ENCODE measurements around the gene BTNL3. TPM values are rescaled to one million over a fixed set of nuclear protein-coding genes. Genes with fewer than 3 reads are reported as not detected.

BTNL3 gene
- total and polyA plus RNA-seq, 5 donors from 2014 or later: not detected

DNA sequence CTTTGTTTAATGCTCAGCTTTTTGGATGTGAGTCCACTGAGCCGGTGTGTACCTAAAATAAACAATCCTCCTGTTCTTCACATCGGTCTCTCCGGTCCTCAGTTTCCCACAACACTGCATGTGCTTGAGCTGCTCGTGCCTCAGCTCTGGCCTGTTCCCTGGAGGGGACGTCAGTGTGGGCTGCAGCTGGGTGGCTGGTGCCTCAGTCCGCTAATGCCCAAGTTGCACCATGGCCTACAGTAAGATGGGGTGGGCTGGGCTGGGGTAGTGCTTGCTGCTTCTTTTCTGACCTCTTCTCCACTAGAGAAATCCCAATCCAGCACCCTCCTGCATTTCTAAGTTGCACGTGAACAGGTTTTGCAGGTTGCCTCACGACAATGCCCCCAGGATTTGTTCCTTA, 50.8 kb downstream of the BTNL3 start:
- Histone ChIP-seq H3K4me1 (ENCODE audit: control insufficient read depth, insufficient read depth, low read length, poor library complexity, severe bottlenecking) (no peaks in the 10 kb centered on the region), H3K27ac (ENCODE audit: insufficient read depth, low read length, poor library complexity, severe bottlenecking) (no peak overlapping the region), H3K27me3 (ENCODE audit: control insufficient read depth, insufficient read depth, low read length) (no peaks in the 10 kb centered on the region), H3K9me3 (ENCODE audit: control insufficient read depth in 2 of 2, low read length in 2 of 2) (no peaks in the 10 kb centered on the region), H3K36me3 (ENCODE audit: control insufficient read depth, insufficient read depth, low read length) (no peaks in the 10 kb centered on the region), H3K4me3 (ENCODE audit: low read depth, low read length) (no peak overlapping the region)
- H3K27ac Mint-ChIP-seq: no peak overlapping the region
- DNase-seq (no peak), ATAC-seq (ENCODE audit: low read depth in 2 of 2) (no peak)
- no peaks in the 10 kb centered on the region for H3K36me3 Mint-ChIP-seq
- peaks cover 0 to 4% (median 0%) of the 10 kb centered on the region in 7 donors for H3K9me3 Mint-ChIP-seq
- peaks cover 35% of the 10 kb centered on the region for H3K27me3 Mint-ChIP-seq
- no peak overlapping the region for H3K4me3 Mint-ChIP-seq
- H3K4me1 Mint-ChIP-seq: no peaks in the 10 kb centered on the region

DNA sequence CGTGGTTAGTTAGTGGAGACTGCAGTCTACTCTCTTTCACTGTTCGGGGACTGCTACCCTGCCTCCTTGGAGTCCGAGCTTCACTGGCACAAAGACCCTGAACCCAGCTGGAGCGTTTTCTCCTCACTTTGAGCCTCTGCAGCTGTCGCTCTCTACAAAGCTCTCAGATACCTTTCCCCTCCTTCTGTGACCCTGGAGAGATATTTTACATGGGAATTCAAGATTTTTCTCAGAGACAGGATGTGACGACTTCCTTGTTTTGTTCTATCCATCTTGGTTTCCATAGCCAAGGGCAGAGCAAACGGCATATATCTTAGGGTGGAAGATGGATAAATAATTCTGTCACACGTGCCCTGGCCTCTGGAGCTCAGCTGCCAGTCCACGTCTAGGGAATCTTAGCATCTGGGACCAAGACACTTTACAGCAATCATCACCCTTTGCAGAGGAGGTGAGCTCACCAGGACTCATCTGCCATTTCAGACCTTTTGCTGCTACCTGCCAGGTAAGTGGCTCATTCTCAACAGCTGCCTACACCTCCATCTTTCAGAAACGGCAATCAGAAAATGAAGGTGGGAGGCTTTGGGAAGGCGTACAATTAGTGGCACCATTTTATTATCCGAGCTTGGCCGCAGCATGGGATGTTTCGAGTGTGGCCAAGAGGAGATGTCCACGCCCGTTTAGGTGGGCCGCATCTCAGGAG, 51.4 kb downstream of the BTNL3 start, which contains the start of gene BTNL9:
BTNL9 (plus strand) TSS at position 336 of the 700 bp plus-strand sequence. CDS start 5,224 bp downstream, outside the sequence.
- Mint-ChIP-seq H3K4me3 (no peak within 1 kb of the TSS), H3K27me3 (peaks cover 32% of the 10 kb centered on the region), H3K4me1 (no peaks in the 10 kb centered on the region), H3K27ac (no peak within 1 kb of the TSS), H3K9me3 (peaks cover 0 to 4% (median 0%) of the 10 kb centered on the region in 7 donors), H3K36me3 (no peaks in the 10 kb centered on the region)
- H3K27ac ChIP-seq (ENCODE audit: insufficient read depth, low read length, poor library complexity, severe bottlenecking): no peak within 1 kb of the TSS
- ATAC-seq (ENCODE audit: low read depth in 2 of 2) (no peak), DNase-seq (no peak)
- H3K27me3 ChIP-seq (ENCODE audit: control insufficient read depth, insufficient read depth, low read length): no peaks in the 10 kb centered on the region
- no peaks in the 10 kb centered on the region for H3K4me1 ChIP-seq (ENCODE audit: control insufficient read depth, insufficient read depth, low read length, poor library complexity, severe bottlenecking)
- no peaks in the 10 kb centered on the region for H3K36me3 ChIP-seq (ENCODE audit: control insufficient read depth, insufficient read depth, low read length)
- no peaks in the 10 kb centered on the region for H3K9me3 ChIP-seq (ENCODE audit: control insufficient read depth in 2 of 2, low read length in 2 of 2)
- H3K4me3 ChIP-seq (ENCODE audit: low read depth, low read length): no peak within 1 kb of the TSS

DNA sequence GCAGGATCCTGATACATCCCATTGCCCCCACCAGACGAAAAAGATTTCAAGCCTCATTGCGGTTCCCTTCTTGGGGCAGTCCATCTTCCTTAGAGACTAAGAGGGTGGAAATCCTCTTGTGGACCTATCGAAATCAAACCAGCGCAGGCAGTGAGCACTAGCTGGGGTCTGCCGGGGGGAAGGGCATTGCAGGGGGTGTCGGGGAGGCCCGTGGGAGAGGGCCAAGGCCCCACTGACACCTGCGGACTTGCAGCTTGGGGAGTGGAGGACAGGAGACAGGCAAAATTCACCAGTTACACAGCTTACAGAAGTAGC, 51.9 kb downstream of the BTNL3 start:
- Histone ChIP-seq H3K4me1 (ENCODE audit: control insufficient read depth, insufficient read depth, low read length, poor library complexity, severe bottlenecking) (no peaks in the 10 kb centered on the region), H3K9me3 (ENCODE audit: control insufficient read depth in 2 of 2, low read length in 2 of 2) (no peaks in the 10 kb centered on the region), H3K4me3 (ENCODE audit: low read depth, low read length) (no peak overlapping the region), H3K27ac (ENCODE audit: insufficient read depth, low read length, poor library complexity, severe bottlenecking) (no peak overlapping the region), H3K36me3 (ENCODE audit: control insufficient read depth, insufficient read depth, low read length) (no peaks in the 10 kb centered on the region), H3K27me3 (ENCODE audit: control insufficient read depth, insufficient read depth, low read length) (no peaks in the 10 kb centered on the region)
- no peak for DNase-seq
- H3K9me3 Mint-ChIP-seq: peaks cover 0 to 4% (median 0%) of the 10 kb centered on the region in 7 donors
- no peak overlapping the region for H3K4me3 Mint-ChIP-seq
- no peaks in the 10 kb centered on the region for H3K4me1 Mint-ChIP-seq
- no peak for ATAC-seq (ENCODE audit: low read depth in 2 of 2)
- no peaks in the 10 kb centered on the region for H3K36me3 Mint-ChIP-seq
- H3K27me3 Mint-ChIP-seq: peaks cover 28% of the 10 kb centered on the region
- no peak overlapping the region for H3K27ac Mint-ChIP-seq

DNA sequence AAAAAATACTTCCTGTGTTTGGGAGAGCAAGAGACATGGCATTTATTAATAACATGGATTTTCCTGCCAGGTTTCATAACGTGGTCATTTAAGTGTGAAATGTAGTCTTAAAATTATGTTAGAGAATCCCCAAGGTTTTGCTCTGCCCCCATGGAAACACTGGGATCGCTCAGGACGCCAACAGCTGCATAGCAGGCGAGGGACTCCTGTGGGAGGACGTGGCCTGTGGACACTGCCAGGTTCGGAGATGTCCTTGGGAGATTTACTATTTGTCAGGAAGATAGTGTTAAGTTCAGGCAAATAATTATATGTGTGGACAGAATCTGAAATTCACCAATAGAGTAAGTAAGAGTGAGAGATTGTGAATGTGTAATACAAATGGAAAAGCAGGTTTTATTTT, 52.4 kb downstream of the BTNL3 start:
- no peaks in the 10 kb centered on the region for H3K27me3 ChIP-seq (ENCODE audit: control insufficient read depth, insufficient read depth, low read length)
- Mint-ChIP-seq H3K4me3 (no peak overlapping the region), H3K27me3 (peaks cover 28% of the 10 kb centered on the region), H3K4me1 (no peaks in the 10 kb centered on the region), H3K36me3 (no peaks in the 10 kb centered on the region), H3K27ac (no peak overlapping the region), H3K9me3 (peaks cover 0 to 4% (median 0%) of the 10 kb centered on the region in 7 donors)
- no peak overlapping the region for H3K27ac ChIP-seq (ENCODE audit: insufficient read depth, low read length, poor library complexity, severe bottlenecking)
- ATAC-seq (ENCODE audit: low read depth in 2 of 2) (no peak), DNase-seq (no peak)
- no peak overlapping the region for H3K4me3 ChIP-seq (ENCODE audit: low read depth, low read length)
- no peaks in the 10 kb centered on the region for H3K36me3 ChIP-seq (ENCODE audit: control insufficient read depth, insufficient read depth, low read length)
- no peaks in the 10 kb centered on the region for H3K4me1 ChIP-seq (ENCODE audit: control insufficient read depth, insufficient read depth, low read length, poor library complexity, severe bottlenecking)
- no peaks in the 10 kb centered on the region for H3K9me3 ChIP-seq (ENCODE audit: control insufficient read depth in 2 of 2, low read length in 2 of 2)

DNA sequence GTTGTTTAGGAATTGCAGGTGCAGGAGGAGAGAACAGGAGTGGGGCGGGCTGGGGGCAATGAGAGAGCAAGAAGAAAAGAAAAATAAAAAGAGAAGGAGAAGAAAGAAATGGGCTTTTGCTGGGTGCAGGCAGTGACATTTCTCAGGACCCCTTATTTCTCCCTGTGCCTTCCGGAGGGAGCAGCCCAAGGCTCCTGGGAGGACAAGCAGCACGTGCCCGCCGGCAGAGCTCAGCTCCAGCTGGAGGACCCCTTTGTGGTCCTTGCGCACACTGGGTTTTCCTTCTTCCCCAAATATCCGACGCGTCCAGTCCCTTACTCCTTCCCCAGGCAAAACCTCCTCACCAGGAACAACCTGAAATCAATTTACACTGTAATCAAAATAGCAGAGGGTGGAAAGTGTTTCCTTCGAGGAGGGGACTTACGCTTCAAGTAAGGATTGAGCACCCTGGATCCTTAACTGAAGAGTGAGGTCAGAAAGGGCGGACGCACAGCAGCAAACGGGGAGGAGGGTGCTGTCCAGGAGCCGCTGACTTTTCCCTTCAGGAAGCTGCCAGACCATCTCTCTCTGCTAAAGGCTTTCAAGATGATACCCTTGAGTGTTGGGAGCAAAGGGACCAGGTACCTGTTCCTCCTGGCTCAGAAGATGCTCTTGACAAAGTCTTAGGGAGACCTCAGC, 53.5 kb downstream of the BTNL3 start:
- no peak for DNase-seq
- H3K4me1 Mint-ChIP-seq: no peaks in the 10 kb centered on the region
- no peak overlapping the region for H3K4me3 Mint-ChIP-seq
- no peaks in the 10 kb centered on the region for H3K9me3 ChIP-seq (ENCODE audit: control insufficient read depth in 2 of 2, low read length in 2 of 2)
- H3K27me3 Mint-ChIP-seq: peaks cover 28% of the 10 kb centered on the region
- peaks cover 0 to 4% (median 0%) of the 10 kb centered on the region in 7 donors for H3K9me3 Mint-ChIP-seq
- ATAC-seq (ENCODE audit: low read depth in 2 of 2): no peak
- no peak overlapping the region for H3K4me3 ChIP-seq (ENCODE audit: low read depth, low read length)
- no peaks in the 10 kb centered on the region for H3K36me3 Mint-ChIP-seq
- H3K36me3 ChIP-seq (ENCODE audit: control insufficient read depth, insufficient read depth, low read length): no peaks in the 10 kb centered on the region
- no peaks in the 10 kb centered on the region for H3K4me1 ChIP-seq (ENCODE audit: control insufficient read depth, insufficient read depth, low read length, poor library complexity, severe bottlenecking)
- H3K27ac Mint-ChIP-seq: no peak overlapping the region
- peaks cover 5% of the 10 kb centered on the region for H3K27me3 ChIP-seq (ENCODE audit: control insufficient read depth, insufficient read depth, low read length)
- H3K27ac ChIP-seq (ENCODE audit: insufficient read depth, low read length, poor library complexity, severe bottlenecking): no peak overlapping the region

DNA sequence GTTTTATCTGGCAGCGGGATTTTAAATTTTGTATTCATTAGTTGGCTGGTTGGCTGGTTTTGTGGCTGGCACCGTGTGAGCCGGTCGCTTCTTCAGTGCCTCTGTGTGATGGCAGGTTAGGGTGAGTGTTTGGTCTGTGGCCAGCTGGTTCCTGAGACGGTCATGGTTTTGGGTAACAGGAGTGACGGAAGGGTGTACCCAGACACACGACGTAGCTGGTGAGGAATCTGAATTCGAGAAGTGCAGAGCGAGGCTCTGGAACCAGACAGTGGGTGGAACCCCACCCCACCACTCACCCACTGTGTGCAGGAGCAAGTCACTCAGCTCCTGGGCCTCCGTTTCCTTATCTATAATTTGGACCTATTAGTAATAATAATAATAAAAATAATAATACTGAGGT, 54.1 kb downstream of the BTNL3 start:
- no peak overlapping the region for H3K4me3 ChIP-seq (ENCODE audit: low read depth, low read length)
- H3K4me1 Mint-ChIP-seq: no peaks in the 10 kb centered on the region
- no peaks in the 10 kb centered on the region for H3K9me3 ChIP-seq (ENCODE audit: control insufficient read depth in 2 of 2, low read length in 2 of 2)
- peaks cover 25% of the 10 kb centered on the region for H3K27me3 Mint-ChIP-seq
- no peak for ATAC-seq (ENCODE audit: low read depth in 2 of 2)
- peaks cover 0 to 4% (median 0%) of the 10 kb centered on the region in 7 donors for H3K9me3 Mint-ChIP-seq
- H3K4me1 ChIP-seq (ENCODE audit: control insufficient read depth, insufficient read depth, low read length, poor library complexity, severe bottlenecking): no peaks in the 10 kb centered on the region
- H3K27ac Mint-ChIP-seq: no peak overlapping the region
- H3K27ac ChIP-seq (ENCODE audit: insufficient read depth, low read length, poor library complexity, severe bottlenecking): no peak overlapping the region
- no peak for DNase-seq
- H3K36me3 Mint-ChIP-seq: no peaks in the 10 kb centered on the region
- peaks cover 5% of the 10 kb centered on the region for H3K27me3 ChIP-seq (ENCODE audit: control insufficient read depth, insufficient read depth, low read length)
- H3K36me3 ChIP-seq (ENCODE audit: control insufficient read depth, insufficient read depth, low read length): no peaks in the 10 kb centered on the region
- H3K4me3 Mint-ChIP-seq: no peak overlapping the region

DNA sequence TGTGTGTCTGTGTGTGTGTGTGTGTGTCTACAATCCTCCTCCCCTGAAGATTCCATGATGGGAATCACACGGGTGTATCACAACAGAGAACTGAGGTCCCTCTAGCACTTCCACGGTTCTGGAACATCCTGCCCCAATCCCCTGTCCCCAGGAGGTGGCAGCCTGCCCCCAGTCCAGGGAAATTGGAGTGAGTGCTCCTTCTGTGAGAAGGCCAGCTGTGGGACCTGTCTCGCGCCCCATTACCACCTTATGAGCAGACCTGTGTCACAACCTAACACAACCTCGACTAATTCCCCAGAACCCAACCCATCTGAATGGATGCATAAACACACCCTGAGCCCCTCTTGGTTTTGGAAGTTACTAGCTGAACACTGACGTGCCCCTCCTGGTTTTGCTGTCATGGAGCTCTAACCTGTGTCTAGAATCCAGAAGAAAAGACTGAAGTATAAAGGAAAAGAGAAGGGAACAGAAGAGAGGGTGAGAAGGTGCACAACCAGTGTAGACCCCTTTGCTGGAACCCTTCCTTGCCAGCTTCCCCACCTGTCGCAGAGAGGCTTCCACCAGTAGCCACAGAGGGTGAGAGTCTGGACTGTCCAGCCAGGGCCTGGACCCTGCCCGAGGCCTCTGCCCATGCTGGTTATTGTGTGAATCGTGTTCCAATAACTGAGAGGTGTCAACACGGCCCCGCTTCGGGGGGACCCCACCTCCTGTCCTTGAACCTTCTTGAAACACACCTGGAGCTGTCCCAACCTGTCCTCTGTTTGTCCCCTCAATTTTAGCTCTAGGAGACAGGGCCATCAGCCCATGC, 54.8 kb downstream of the BTNL3 start:
- no peak overlapping the region for H3K27ac ChIP-seq (ENCODE audit: insufficient read depth, low read length, poor library complexity, severe bottlenecking)
- Mint-ChIP-seq H3K36me3 (no peaks in the 10 kb centered on the region), H3K4me3 (no peak overlapping the region), H3K4me1 (no peaks in the 10 kb centered on the region), H3K27ac (no peak overlapping the region), H3K9me3 (peaks cover 0 to 5% (median 0%) of the 10 kb centered on the region in 7 donors), H3K27me3 (peaks cover 29% of the 10 kb centered on the region)
- no peaks in the 10 kb centered on the region for H3K9me3 ChIP-seq (ENCODE audit: control insufficient read depth in 2 of 2, low read length in 2 of 2)
- peaks cover 9% of the 10 kb centered on the region for H3K27me3 ChIP-seq (ENCODE audit: control insufficient read depth, insufficient read depth, low read length)
- ATAC-seq (ENCODE audit: low read depth in 2 of 2): no peak
- no peak for DNase-seq
- H3K4me3 ChIP-seq (ENCODE audit: low read depth, low read length): no peak overlapping the region
- H3K4me1 ChIP-seq (ENCODE audit: control insufficient read depth, insufficient read depth, low read length, poor library complexity, severe bottlenecking): no peaks in the 10 kb centered on the region
- no peaks in the 10 kb centered on the region for H3K36me3 ChIP-seq (ENCODE audit: control insufficient read depth, insufficient read depth, low read length)

Data from CD4-positive, CD25-positive, alpha-beta regulatory T cell (primary cell).